ENCODE data around the gene AP2A1.

AP2A1 gene

DNA sequence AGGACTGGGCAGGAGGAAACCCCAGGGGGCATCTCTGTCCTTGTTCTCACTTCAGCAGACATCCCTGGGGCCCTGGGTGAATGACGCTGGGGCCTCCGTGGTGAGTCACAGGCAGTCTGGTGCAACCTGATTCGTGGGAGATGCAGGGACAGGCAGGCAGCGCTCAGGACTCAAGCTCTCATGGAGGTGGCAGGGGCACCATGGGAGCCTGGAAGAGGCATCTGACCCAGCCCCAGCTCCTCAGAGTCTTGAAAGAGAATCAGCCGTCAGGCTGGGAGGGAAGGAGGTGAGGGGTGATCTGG lies 70.2 kb downstream of the AP2A1 start:
- in situ Hi-C loops (cut with MboI; ENCODE audit: low sequenced_read_pairs) = no loop called here

DNA sequence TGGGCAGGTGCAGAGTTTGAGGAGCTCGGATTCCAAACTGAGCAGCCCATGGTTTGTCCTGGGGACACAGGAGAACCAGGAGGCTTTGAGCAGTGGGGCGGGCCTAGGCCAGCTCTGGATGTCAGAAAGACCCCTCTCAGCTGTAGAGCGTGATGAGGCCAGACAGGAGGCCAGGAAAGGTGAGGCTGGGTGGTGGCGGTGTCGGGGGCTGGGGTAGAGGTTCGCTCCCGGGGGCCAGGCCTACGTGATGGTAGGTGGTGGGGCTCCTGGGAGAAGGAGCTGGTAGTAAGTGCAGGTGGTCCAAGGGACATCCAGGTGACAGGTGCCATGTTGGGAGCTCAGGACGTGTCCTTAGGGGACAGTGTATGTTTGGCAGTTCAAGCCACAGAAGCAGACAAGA lies 70.6 kb downstream of the AP2A1 start:
- in situ Hi-C loops (cut with MboI; ENCODE audit: low sequenced_read_pairs) = no loop called here

DNA sequence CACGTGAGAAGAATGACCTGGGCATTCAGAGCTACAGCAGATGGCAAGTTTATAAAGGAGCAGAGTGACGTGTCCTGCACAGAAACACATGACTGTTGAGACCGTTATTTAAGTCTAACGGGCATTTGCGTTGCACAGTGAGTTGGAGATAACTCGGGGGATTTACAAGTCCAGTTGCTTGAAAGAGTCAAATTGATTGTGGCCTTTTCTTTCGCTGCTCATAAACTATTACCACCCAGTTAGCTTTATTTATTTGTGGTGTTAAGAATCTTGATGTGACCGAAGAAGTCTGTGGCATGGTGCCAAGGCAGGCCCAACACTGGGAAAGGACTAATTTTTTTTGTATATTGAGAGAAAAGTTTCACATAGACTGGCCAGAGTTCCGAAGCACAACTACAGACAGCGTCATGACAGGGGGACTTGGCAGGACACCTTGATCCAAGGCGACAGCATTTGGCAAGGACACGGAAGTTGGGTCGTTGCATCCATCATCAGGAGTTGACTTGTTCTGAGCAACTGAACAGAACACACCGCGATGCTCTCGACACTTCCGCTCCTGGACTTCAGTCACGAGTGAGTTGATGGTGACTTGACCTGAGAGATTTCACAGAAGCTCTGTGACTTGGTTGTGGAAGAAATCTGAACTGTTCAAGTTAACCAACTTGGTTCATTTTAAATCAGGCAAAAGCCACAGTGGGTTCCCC lies 72.2 kb downstream of the AP2A1 start:
- in situ Hi-C loops (cut with MboI; ENCODE audit: low sequenced_read_pairs) = no loop called here

DNA sequence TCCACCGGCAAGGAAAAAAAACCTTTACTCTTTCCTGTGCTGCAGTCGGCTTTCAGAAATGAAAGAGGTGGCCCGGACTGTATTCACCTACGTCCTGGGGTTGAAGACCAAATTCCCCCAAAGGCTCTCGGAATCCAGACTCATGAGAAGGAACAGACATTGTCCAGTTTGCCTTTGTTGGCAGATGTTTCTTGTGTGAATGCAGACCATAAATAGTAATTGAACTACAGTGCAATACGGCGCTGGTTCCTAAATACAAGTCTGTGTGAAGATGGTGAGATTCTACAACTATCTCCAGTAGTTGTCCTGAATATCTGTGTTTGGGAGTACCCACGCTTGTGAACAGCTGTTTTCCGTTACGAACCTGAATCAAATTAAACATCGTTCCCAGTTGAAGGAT lies 72.9 kb downstream of the AP2A1 start:
- in situ Hi-C loops (cut with MboI; ENCODE audit: low sequenced_read_pairs) = no loop called here

DNA sequence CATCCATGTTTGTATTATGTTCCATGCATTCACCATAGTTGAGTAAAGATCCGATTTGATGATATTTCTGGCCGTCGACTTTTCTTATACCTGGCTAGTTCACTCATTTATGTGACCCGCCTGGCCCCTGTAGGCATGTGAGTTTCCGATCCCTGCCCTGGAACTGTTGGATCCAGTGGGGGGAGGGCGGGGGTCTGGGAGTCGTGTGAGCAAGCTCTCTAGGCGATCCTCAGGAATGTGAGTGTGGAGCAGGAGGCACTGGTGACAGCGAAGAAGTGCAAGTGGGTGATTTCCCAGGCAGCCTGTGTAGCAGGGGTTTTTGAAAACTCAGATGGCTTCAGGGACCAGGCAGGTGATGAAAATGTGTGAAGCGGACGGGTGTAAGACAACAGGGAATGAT lies 73.5 kb downstream of the AP2A1 start:
- in situ Hi-C loops (cut with MboI; ENCODE audit: low sequenced_read_pairs) = no loop called here

DNA sequence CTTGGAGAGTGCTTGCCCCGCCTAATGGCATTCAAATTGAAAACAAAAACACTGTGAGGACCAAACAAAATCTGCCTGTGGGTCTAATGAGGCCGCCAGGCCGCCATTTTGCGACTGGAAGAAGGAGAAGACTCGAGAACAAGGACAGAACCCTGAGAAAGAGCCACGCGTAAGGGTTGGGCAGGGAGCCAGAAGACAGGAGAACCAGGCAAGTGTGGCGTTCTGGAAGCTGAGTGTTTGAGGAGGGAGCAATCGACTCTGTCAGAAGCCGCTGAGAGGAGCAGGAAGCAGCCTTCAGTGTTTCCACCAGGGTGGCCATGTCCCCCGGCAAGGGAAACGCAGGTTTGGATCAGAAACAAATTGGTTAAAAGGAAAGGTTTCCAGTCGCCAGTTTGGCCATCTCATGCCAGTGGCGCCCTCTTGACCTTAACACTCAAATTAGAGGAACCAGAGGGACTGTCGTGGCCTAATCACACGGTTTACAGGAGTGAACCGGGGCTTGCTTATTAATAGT lies 74.0 kb downstream of the AP2A1 start:
- in situ Hi-C loops (cut with MboI; ENCODE audit: low sequenced_read_pairs) = no loop called here

DNA sequence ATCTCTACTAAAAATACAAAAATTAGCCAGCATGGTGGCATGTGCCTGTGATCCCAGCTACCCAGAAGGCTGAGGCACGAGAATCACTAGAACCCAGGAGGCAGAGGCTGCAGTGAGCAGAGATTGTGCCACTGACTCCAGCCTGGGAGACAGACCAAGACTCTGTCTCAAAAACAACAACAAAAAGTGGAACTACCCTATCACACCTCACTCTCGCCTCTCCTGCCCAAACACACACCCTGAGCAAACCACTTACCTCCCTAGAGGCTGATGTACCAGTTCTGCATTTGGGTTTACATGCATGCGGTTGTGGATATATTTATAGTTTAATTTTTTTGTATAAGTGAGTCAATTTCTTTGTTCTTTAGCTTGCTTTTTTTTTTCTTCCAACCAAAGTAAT lies 76.5 kb downstream of the AP2A1 start:
- in situ Hi-C loops (cut with MboI; ENCODE audit: low sequenced_read_pairs) = no loop called here

DNA sequence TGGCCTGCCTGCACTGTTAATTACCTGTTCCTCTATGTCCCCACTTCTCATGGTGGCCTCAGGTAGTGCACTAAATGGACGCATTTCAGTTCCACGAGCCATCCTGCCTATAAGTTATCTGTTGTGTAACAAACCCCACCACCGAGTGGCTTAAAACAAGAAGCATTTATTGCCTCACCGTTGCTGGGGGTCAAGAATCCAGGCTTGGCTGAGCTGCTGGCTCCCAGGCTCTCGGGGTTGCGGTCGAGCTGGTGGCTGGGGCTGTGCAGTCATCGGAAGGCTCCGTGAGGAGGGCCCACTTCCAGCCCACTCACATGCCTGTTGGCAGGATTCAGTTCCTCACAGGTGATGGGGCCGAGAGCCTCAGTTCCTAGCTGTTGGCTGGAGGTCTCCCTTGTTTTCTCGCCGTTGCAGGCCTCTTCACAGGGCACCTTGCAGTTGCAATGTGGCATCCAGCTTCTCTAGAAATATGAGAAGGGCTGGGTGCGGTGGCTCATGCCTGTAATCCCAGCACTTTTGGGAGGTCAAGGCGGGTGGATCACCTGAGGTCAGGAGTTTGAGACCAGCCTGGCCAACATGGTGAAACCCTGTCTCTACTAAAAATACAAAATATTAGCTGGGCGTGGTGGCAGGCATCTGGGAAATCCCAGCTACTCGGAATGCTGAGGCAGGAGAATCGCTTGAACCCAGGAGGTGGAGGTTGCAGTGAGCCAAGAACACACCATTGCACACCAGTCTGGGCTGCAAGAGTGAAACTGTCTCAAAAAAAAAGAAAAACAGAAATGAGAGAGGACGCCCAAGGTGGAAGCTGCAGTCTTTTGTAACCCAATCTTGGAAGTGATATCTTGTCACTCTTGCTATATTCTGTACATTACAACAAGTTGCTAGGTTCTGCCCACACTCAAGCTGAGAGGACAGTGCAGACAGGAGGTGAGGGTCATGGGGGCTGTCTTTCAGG lies 77.6 kb downstream of the AP2A1 start:
- in situ Hi-C loops (cut with MboI; ENCODE audit: low sequenced_read_pairs) = no loop called here

DNA sequence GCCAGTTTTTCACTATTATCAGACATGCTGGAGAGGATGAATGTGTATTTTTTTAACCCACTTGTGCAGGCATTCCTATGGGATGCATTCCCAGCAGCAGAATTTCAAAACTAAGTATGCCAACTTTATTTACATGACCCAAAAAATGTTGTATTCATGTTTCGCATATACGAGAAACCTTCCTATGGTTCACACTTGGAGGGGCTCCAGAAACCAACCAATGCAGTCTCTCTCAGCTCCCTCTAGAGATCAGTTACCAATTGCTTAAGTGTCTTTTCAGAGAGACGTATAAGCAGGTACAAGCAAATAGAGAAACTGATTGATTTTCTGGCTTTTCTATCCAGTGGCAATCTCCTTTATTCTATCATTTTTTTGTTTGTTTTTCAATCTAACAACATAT lies 78.6 kb downstream of the AP2A1 start:
- in situ Hi-C loops (cut with MboI; ENCODE audit: low sequenced_read_pairs) = no loop called here

DNA sequence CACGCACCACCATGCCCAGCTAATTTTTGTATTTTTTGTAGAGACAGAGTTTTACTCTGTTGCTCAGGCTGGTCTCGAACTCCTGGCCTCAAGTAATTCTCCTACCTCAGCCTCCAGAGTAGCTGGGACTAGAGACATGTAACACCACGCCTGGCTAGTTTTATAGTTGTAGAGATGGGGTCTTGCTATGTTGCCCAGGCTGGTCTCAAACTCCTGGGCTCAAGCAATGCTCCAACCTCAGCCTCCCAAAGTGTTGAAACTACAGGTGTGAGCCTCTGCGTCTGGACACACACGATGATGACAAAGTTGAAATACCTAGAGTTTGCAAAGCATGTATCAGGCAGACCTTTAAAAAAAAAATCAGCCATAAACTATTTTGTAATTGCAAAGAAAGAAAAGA lies 79.6 kb downstream of the AP2A1 start:
- in situ Hi-C loops (cut with MboI; ENCODE audit: low sequenced_read_pairs) = no loop called here

DNA sequence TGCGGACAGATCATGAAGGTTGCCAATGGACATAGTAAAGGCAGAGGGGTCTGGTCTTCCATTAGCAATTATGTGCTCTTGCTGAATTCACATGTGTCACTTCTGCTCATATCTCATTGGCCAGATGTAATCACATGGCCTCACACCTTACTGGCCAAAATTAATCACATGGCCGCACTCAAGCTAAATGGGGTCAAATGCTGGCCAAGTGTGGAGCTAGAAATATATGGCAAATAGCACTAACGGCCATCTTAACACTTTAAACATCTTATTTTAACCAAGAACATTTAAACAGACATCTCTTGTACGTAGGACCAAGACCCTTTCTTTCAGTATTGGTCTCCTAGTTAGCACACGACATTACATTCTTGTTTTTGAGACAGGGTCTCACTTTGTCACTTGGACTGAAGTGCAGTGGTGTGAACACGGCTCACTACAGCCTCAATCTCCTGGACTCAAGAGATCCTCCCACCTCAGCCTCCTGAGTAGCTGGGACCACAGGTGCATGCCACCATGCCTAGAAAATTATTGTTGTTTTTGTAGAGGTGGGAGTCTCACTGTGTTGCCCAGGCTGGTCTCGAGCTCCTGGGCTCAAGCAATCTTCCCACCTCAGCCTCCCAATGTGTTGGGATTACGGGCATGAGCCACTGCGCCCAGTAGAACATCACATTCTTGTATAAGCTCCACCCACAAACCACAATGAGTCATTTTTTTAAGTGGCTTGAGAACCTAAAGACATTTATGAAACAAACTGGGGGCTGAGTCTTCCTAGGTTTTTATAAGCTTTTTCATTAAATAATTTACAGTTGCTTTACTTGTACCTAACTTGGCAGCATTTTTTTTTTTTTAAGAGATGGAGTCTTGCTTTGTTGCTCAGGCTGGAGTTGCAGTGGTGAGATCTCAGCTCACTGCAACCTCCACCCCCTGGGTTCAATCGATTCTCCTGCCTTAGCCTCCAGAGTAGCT lies 81.2 kb downstream of the AP2A1 start:
- in situ Hi-C loops (cut with MboI; ENCODE audit: low sequenced_read_pairs) = no loop called here

DNA sequence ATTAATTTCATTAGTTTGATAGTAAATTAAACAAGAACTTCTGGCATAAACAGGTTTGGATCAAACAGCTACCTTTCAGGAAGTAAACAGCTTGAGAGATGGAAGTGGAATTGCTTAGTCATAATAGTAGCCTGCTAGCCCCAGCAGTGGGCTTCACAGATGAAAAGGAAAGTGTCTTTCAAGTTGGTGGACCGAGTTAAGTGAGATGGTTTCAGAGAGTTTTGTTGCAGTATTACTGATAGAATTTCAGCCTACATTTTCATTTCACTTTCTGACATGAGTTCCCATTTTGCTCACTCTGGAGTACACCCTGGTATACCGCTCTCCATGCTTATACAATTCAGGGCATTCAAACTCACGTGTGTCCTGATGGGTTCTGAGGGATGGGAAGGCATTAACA lies 82.1 kb downstream of the AP2A1 start:
- in situ Hi-C loops (cut with MboI; ENCODE audit: low sequenced_read_pairs) = no loop called here

DNA sequence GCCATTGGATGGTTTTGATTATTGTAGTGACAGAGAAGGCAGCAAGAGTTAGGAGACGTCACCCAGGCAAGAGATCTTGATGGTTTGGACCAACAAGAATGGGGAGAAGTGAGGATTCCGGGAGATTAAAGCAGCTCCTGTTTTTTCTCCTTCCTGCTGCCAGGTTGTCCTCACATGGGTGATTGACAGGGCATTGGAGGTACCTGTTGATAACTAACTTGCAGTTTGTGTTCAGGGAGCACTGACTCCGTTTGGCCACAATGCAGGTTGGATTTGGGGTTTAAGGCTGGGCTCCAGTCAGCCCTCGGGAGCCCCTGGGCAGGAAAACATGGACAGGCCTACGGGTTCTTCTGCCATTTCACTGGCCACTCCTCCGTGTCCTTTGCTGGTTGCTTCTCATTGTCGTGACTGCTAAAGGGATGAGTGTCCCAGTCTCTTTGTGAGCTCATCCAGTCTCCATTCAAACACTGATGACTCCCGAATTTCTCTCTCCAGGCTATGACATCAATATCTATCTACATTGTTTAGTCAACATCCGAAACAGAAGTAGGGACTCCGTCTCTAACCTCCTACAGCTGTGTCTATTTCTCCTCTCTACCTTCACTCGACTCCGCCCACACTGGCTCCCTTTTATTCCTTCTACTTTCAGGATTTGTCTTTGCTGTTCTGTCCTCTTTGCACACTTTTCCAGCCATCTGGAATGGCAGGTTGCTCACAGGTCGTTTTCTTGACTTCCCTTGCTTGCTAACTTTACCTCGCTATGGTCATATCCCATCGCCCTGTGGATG lies 82.8 kb downstream of the AP2A1 start:
- in situ Hi-C loops (cut with MboI; ENCODE audit: low sequenced_read_pairs) = no loop called here

DNA sequence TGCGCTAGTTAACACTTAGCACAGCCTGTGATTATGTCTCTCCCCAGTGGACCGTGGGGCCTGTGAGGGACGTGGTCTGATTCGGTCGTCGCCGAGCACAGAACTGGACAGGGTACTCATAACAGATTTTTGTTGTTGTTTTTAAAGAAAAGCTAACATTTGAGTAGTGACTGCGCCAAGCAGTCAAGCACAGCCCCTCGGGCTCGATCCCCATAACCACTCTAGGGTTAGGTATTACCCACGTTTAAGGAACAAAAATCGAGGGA lies 83.4 kb downstream of the AP2A1 start:
- in situ Hi-C loops (cut with MboI; ENCODE audit: low sequenced_read_pairs) = no loop called here

DNA sequence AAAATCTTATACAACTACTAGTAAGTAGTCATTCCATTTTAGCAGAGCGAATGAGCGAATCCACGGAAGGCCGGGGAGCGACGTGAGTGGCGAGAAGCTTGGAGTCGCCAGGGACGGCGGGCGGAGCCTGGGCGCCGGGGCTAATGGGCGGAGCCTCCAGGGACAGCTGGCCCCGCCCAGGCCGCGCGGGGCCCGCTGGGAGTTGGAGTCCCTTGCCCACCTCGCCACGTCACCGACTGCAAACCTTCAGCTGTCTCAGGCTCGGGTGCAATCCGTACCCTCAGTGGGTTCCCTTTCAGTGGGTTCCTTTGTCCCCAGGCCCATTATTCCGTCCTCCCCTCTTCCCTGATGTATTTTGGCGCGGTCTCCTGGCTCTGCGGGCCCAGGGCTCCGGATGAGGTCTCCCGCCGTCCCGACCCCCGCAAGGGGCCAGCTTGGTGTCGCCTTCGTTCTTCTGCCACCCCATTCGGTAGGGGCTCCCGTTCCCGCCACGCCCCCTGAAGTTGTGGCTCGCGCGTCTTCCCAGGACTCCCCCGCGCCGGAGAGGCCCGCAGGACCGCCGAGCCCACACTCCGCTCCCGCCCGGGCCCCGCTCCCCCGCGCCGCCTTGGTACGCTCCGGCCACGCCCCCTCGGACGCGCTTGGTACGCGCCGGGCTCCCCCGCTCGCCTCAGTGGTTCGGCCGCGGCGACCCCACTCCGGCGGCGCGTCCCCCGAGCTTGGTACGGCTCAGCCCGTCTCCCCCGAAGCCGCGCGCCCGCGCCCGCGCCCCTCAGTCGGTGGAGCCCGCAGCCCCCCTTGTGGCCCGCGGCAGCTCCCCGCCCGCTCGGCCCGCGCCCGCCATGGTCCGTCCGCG lies 83.9 kb downstream of the AP2A1 start, which contains the start of gene PTOV1:
TSS of gene PTOV1 (plus strand) at position 673 of the 856 bp plus-strand sequence.
- in situ Hi-C loops (cut with MboI; ENCODE audit: low sequenced_read_pairs) = no loop called here

DNA sequence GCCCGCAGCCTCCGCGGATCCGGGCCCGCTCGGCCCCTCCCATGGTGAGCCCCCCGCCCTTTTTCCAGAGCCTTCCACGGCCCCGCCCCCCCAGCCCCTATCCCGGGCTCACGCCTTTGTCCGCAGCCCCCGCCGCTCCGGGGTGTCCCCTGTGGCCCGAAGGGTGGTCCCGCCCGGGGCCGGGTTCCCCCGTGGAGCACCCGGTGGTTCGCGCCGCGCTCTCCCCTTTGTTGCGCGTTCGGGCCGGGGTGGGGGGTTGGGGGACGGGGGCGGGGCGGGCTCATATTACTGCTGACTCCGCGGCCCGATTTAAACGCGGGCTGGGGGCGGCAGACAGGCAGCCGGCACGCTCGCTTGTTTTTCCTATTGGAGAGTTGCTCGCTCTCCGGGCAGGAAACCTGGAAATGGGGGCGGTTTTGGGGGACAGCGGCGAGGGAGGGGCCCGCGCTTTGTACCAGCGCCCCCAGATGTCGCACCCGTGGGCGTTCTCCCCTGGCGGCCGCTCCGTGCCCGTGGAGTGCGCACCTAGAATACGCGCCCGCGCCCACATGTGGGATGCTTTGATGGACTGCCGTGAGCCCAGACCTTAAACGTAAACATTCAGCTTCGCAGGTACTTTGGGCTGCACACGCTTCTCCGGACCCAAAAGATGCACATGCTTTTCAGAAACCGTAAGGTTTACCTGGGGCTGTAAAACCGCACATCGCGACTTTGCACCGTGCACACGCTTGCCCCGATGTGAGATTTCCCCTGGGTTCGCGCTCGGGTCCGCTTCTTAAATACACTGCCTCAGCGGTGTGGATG lies 84.9 kb downstream of the AP2A1 start:
- in situ Hi-C loops (cut with MboI; ENCODE audit: low sequenced_read_pairs) = no loop called here

DNA sequence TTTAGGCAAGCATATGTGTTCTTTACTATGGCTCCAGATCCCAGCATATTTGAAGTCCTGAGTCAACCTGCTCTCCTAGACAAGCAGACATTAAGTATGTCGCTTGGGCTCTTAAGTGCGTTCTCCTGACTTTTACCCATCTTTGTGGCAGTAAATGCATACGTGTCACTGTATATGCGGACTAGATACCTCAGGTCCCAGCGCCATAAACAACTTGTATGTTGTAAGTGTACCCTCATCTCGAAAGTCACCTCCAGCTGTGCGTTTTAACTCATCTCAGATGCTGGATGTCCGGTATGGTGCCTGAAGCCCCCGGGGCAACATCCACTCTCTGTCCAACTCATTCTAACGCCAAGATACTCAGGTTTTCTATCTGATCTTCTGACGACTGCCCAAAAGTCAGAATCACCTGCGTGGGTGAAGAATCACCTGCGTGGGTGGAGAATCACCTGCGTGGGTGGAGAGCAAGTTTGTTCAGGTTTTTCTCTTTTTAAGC lies 85.9 kb downstream of the AP2A1 start:
- in situ Hi-C loops (cut with MboI; ENCODE audit: low sequenced_read_pairs) = no loop called here

DNA sequence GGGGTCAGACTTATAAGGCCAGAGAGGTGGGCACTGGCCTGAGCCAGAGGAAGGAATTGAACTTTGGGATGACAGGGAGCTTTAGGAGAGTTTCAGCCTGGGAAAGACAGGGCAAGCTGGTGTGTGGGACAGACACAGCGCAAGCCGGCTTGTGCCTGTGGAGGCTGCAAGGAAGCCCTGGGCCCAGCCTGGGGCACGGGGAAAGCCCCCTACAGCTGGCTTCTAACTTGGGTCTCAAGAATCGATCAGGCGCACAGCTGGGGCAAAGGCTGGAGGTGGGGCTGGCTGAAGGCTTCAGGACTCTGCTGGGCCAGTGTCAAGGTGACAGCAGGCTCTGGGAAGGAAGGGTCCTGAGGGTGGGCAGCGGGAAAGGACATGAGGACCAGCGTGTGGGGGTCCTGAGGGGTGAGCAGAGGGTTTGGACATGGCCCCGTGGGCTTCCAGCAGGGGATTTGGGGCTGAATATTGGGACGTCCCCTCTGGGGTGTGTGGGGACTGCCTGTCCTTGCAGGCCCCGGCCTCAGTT lies 87.1 kb downstream of the AP2A1 start:
- in situ Hi-C loops (cut with MboI; ENCODE audit: low sequenced_read_pairs) = no loop called here

Measured in hTERT RPE-1 (cell line).